Breast epithelium (tissue), 3 donors: ENCODE measurements around the gene NCKAP5.

Experiments used
- CTCF ChIP-seq, 3 donors: fragments of 450-650 bp; IDR thresholded peaks; one replicate each; pipeline ENCODE4 v1.5.1; 2016 to 2017; ENCODE audit warnings: antibody characterized with exemption in 3 of 3, mild to moderate bottlenecking in 3 of 3, moderate library complexity in 3 of 3
- POLR2A ChIP-seq: fragments of 450-650 bp; IDR thresholded peaks from one replicate; pipeline ENCODE4 v1.6.1; 2016; ENCODE audit warnings: antibody characterized with exemption, mild to moderate bottlenecking, moderate library complexity

DNA sequence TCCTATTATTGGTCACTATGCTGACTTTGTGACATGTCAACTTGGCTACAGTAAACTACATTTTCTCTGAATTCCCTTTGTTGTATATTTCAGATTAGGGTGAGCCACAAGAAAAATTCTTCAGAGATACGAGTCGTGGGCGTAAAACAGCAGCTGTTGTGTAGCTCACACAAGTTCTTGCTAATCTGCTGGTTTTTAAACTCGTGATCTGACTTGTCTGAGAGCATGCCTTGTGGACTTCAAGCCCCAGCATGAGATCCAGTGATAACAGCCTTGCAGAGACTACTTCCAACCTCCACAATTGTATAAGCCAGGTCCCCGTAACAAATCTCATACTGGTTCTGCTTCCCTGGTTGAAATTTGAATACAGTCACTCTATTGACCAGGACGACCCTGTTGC, 638.5 kb downstream of the NCKAP5 start:
- TF ChIP-seq POLR2A (no peak), CTCF (IDR thresholded peaks at IDR 0.05) (no peak)
